ENCODE measurements around the gene NAALADL2.

Gene NAALADL2

GRCh38 chr3:174960898-174961297 lies 101.8 kb downstream of the NAALADL2 start:
- no peak for DNase-seq

DNA sequence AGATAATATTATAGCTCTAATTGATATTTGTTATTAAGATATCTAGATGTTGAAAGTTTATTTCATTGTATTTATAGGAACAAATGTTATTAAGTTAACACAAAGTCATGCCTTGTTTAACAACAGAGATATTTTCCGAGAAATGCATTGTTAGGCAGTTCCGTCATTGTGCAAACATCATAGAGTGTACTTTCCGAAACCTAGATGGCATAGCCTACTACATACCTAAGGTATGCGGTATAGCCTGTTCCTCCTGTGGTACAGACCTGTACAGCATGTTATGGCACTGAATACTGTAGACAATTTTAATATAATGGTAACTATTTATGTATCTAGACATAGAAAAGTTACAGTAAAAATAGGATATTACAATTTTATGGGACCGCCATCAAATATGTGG lies 114.3 kb downstream of the NAALADL2 start:
- no peak for DNase-seq

DNA sequence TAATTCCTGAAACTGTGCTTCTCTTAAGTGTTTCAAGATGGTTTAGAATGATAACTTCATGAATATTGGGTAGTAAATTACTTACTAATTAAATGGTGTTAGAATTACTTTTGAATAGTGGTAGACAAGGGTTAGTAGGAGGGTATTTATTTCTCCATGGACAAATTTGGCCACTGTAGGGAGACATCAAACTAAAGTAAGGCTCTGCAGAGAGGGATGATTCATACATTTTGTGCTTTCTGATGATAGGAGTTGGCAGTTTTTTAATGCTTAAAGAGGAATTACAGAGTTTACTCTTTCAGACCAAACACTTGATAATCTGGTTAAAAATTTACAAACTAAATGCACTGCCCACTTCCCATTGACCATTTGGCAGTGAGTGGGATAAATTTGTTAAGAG lies 127.6 kb downstream of the NAALADL2 start:
- DNase-seq, result no peak

DNA sequence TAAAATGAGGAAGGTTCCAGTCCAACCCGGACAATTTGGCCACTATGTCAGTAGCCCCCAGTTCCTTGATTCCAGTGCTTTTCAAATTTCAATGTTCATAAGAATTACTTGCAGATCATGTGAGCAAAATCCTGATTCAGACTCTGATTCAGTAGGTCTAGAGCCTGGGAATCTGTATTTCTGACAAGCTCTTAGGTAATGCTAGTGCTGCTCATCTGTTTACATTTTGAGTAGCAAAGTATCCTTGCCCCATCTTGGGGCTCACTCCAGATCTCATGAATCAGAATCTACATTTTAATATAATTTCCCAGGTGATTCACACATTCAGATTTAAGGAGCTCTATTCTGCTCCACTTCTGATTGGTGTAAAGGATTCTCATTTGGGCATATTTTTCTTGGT lies 142.0 kb downstream of the NAALADL2 start:
- no peak for DNase-seq

- no peak for DNase-seq
Measured at GRCh38 chr3:175002732-175003143, 143.6 kb downstream of the NAALADL2 start.

DNA sequence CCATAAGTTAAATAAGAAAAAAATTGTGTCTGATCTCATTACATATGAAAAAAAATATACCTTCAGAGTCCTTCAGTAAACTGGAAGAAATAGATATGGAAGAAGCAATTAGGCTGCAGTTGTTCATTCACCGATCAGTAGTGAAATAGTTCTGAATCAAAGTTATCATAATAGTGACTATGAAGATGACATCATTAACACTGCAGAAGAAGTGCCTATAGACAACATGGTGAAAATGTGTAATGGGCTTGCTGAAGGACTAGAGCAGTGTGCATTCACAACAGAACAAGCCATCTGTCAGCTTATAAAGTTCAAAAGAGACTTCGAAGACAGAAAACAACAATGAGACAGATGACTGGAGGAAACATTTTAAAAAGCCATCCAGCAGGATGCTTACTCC lies 144.5 kb downstream of the NAALADL2 start:
- DNase-seq, result no peak

GRCh38 chr3:175005193-175005592 lies 146.1 kb downstream of the NAALADL2 start:
- no peak for DNase-seq

GRCh38 chr3:175005881-175006280 lies 146.7 kb downstream of the NAALADL2 start:
- no peak for DNase-seq

DNA sequence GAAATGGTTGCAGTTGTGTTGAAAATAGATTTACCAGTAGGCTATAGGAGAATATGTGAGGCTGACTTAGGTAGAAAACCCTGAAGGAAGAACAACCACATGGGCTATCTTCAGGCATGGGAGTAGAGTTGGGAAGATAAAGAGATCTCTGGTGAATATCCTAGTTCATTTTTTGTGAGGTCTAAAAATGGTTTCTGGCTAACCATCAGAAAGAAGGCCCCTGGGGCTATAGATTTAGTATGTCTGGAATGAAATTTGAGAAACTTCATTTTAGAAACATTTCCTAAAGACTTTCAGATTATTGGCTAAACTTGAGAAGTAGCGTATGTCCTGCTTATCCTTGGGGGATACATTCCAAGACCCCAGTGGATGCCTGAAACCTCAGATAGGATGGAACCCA lies 148.2 kb downstream of the NAALADL2 start:
- DNase-seq, result no peak

- no peak for DNase-seq
Measured at GRCh38 chr3:175009295-175009694, 150.2 kb downstream of the NAALADL2 start.

GRCh38 chr3:175015056-175015635 lies 156.0 kb downstream of the NAALADL2 start:
- DNase-seq, result no peak

GRCh38 chr3:175018946-175019727 lies 160.0 kb downstream of the NAALADL2 start:
- no peak for DNase-seq

DNA sequence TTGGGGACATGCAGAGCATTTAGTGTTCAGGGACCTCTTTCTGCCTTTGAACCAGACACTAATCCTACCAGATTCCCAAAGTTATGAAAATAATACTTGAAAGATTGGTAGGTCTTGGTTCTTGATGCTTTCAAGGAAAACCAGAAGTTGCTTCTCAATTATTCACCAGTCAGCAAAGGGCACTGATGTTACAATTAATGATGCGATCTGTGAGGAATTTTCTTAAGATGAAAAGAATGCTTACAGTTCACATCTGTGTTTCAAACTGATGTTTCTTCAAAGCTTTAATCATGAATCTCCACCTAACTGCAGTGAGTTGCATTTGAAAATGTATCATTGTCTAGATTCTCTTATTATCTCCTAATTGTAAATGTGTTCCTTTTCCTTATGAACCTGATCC lies 161.0 kb downstream of the NAALADL2 start:
- no peak for DNase-seq

DNA sequence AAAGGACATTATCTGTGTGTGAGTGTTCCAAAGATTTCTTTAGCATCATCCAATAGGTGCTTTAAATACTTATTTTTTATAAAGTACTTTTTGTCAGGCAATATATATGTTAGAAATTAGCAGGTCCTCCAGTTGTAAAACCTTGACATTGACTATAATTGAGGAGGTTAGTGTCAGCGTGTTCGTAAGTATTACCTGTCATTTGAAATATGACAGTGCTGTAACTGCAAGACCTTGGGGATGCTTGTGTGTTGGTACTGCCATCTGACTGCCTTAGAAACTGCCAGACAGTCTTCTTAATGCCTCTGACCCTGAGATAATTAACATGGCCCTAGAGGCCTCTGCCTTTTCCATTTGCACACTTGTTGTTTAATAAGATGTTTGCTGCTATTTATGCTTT lies 170.7 kb downstream of the NAALADL2 start:
- DNase-seq, result no peak

DNA sequence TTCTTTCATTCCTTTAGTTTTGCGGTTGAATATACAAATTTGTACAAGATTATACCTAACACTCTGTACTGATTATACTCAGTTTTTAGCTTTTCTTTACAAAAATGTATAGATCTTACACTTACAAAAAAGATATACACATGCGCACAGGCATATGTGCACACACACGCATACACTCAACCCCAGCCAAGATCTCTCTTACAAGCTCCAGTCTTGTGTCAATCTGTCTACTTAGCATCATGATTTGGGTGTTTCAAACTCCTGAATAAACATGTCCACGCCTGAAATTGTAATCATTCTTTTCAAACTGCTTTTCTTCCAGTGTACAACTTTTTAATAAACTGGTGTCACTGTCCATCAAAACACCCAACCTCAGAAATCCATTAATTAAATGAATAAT lies 180.7 kb downstream of the NAALADL2 start:
- no peak for DNase-seq

DNA sequence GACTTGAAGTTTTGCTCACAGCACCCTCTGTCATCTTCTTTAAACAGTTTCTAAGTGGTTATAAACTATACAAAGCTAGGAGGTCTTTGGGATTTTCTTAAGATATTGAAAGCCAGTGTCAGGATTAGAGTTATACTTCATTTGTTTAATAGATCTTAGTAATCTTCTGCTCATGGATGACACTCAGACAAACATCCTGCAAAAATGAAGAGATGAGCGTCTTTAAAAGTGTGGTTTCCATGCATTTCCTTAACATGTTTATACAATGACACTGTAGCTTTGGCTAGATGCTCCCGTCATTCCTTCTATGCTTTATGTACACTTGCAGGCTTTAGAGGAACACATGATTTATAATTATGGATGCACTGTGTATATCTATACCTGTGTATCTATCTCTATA lies 182.2 kb downstream of the NAALADL2 start:
- DNase-seq, result no peak

DNA sequence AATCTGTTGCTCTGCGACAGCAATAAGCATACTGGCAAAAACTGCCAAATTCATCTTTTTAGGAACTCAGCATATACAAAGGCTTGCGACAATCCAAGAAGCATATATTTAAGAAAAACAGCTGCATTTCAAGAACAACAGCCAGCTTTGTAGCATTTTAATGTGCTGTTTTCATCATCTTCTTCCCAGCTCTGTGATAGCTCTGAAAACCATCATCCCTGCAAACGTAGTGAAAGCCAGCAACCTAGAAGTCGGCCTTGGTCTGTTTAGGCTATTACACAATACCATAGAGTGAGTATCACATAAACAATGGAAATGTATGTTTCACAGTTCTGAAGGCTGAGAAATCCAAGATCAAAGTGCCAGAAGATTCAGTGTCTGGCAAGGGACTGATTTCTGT lies 187.5 kb downstream of the NAALADL2 start:
- no peak for DNase-seq

GRCh38 chr3:175047786-175048185 lies 188.7 kb downstream of the NAALADL2 start:
- no peak for DNase-seq

- DNase-seq, result peak in 3 of 56 donors; percentile 1 to 3 (median 1)
Measured at GRCh38 chr3:175057401-175057800, 198.3 kb downstream of the NAALADL2 start.

GRCh38 chr3:175059788-175060187 lies 200.7 kb downstream of the NAALADL2 start:
- no peak for DNase-seq

DNA sequence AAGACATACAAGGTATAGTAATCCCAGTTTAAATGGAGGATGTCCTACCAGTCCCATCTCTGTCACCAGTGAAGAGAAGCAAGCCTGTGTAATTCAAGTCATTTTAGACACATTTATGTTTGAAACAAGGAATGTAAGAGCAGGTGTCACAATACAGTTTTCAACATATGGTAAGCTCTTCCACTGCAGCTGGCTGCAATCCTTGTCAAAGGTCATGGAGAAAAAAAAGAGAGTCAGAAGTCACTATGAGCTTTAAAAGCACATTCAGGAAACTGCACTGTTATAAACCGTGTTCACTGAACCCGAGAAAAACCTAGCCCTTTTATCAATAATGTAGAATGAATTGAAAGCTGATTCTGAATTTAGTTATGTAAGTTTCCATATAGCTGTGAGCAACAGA lies 206.4 kb downstream of the NAALADL2 start:
- no peak for DNase-seq

GRCh38 chr3:175066617-175067415 lies 207.7 kb downstream of the NAALADL2 start:
- no peak for DNase-seq

All from amygdala (tissue), 56 donors.